KOPT-K1 (cell line): Measurements from ENCODE around the gene TPM3.
A peak's percentile ranks its signal among the peaks of the same experiment; 100 is the strongest.
"Not testable (repeated sequence)": the region's sequence is repeated elsewhere in the genome, so short reads cannot be mapped to it uniquely, and the experiment has no call there.

ENCODE experiments used
- H3K27ac ChIP-seq: fragments of 200-600 bp; sonication (generic); 2 replicates; pipeline ENCODE4 v1.5.1; 2016; ENCODE audit warnings: antibody characterized with exemption, mild to moderate bottlenecking, low read depth, low read length; ENCODE audit not compliant: poor library complexity, severe bottlenecking
- H3K36me3 ChIP-seq: fragments of 200-600 bp; sonication (generic); 2 replicates; pipeline ENCODE4 v1.5.1; 2017; ENCODE audit warnings: antibody characterized with exemption, mild to moderate bottlenecking, low read length, moderate library complexity; ENCODE audit not compliant: insufficient read depth
- H3K9me3 ChIP-seq: fragments of 200-600 bp; sonication (generic); 2 replicates; pipeline ENCODE4 v1.5.1; 2017; ENCODE audit warnings: antibody characterized with exemption, low read length, mild to moderate bottlenecking; ENCODE audit not compliant: insufficient read depth, poor library complexity, severe bottlenecking

TPM3 gene

DNA sequence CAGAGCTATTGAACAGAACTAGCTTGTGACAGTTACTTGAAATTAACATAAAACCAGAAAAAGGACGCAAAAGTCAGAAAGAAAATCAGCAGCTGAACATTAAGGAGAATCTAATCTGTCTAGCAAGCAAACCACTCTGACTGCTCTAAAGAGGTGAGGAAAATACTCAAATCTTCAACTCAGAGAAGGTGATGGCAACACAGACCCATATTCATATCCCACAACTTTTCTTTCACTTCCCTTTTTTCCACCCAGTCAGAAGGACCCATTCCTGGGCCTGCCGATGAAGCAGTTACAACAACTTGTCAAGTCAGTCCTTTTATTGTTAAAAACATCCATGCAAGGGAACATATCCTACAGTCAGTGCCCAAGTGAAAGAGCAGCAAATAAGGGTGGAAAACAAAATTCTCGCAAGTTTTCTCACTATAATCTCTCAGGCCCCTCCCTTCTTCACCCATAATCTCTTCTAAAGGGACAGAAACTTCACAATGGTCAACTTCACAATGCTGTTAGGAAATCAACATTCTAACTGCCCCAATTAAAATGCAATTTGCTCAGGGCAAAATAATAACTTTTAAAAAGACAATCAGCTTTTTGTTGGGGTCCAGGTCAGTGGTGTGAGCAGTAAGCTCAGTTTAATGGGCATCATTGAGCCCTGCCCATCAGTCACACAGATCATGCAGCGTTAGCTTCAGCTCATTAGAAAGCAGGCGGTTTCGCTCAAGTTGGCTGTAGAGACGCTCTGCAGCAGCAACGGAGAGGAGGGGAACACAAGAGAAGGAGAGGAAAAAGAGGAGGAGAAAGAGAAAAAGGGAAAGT, 33.4 kb downstream of the TPM3 start:
- Histone ChIP-seq H3K9me3 (peaks cover 17% of the 10 kb centered on the region), H3K36me3 (peaks cover 87% of the 10 kb centered on the region), H3K27ac (peak overlapping the region; percentile 61)

DNA sequence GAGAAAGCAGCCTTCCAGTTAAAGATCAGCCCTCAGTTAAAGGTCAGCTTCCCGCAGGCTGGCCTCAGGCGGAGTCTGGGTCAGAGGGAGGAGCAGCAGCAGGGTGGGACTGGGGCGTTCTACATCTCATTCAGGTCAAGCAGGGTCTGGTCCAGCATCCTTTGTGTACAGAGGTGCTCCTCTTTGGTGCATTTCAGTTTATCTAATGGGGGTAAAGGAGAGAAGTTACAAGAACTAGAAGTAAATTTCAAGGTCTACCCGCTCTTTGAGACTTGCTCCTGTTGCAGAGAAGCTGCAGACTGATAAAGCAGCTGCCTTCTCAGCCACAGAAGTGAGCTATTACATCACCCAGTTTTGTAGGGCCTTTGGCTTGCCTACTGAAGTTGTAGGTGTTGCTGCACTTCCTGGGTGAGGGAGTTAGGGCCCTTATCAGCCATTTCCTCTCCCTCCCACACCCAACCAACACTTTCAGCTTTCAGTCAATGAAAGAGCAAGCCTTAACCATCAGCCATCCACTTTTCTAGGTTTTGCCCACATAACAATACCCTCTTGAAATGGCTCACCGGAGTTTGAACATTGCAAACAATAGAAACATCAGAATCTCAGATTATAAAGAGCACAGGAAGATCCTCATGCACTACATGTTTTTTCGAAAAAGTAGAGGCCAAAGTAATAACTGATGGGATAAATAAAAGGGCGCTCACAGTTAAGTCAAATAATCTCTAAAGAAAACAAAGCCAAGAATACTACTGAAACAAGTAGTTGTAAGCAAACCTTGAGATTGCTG, 34.2 kb downstream of the TPM3 start:
- Histone ChIP-seq H3K27ac (peak overlapping the region; percentile 61), H3K9me3 (peaks cover 17% of the 10 kb centered on the region), H3K36me3 (peaks cover 79% of the 10 kb centered on the region)

DNA sequence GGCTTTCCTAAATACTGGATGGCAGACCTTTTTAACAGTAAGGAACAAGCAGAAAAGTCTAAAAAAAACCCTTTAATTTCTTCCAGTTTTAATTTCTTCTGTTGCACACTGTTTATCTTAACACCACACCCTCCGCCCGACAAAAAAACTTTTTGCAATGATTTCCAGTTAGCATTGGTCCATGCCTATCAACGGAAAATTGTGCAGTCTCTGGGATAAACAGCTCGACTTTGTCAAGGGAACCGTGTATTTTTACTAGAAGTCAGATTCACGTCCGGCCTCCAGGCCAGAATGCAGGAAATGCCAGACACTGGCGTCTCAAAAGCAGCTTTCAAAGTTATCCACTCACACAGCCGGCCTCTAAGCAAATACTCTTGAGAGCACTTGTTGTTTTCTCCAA, 36.6 kb downstream of the TPM3 start:
- Histone ChIP-seq H3K9me3 (peaks cover 8% of the 10 kb centered on the region), H3K36me3 (peaks cover 54% of the 10 kb centered on the region), H3K27ac (no peak overlapping the region)

DNA sequence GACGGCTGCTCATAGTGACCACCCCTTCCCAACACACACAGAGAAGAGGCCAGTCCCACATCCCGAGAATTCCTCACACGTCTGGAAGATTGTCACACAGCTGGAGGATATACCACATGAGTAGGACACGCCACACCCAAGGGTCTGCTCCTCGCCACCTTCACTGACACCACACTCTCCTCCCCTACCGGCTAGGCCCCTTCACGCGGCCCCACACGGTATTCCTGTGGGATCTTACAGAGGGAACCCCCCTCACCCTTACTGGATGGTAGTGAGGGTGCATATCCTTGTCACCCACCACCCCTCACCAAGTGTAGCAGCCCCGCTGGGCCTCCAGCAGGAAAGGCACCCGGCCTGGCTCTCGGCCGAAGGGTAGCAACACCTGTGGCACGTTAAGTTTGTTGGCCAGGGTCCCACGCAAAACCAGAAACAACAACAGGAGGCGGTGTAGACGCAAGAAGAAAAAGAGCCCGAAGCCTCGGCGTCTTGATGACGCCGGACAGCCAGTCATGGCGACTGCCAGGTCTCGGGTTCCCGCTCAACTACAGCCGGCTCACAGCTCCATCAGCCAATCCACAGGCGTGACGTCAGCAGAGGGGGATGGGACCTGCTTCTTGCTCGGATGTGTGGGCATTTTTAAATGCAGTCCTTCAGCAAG, 37.2 kb downstream of the TPM3 start, which contains the start of gene NUP210L:
Gene NUP210L, minus strand, starts transcription at position 540 of the 658 bp plus-strand sequence.
- Histone ChIP-seq H3K27ac (no peak within 1 kb of the TSS), H3K36me3 (peaks cover 48% of the 10 kb centered on the region), H3K9me3 (peaks cover 3% of the 10 kb centered on the region)

DNA sequence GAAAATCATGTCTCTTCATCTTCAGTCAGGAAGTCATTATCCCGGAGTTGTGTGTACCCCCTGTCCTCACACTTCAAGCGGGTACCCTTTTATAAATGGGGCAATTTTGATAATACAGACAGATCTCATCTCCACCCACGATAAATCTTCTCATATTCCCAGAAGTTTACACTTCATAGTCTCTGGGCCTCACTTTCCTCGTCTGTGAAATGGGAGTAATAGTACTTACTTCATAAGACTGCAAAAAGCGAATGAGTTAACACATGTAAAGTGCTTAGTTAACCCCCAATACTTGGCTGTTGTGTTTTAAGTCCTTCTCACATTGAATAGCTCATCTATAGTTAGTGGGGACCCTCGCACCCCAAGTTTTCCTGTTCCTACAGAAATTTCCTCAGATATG, 37.8 kb downstream of the TPM3 start:
- Histone ChIP-seq H3K36me3 (peaks cover 42% of the 10 kb centered on the region), H3K27ac (no peak overlapping the region), H3K9me3 (no peaks in the 10 kb centered on the region)

DNA sequence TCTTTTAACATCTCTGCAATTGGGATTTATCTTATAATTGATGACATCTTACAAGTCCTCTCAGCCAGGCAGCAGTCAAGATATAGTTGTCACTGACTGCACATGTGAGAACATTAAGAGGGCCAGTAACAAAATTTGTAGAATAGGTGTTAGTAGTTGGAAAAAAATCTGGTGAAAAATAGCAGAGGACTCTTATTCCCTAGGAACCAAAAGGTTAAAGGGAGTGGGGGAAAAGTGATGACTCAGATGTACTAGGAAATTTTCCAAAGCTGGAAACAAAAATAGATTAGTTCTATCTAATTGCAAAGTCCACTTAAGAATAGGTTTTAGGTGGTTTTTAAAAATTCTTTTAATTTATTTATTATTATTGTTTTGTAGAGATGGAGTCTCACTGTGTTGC, 40.6 kb downstream of the TPM3 start:
- no peaks in the 10 kb centered on the region for H3K9me3 ChIP-seq

DNA sequence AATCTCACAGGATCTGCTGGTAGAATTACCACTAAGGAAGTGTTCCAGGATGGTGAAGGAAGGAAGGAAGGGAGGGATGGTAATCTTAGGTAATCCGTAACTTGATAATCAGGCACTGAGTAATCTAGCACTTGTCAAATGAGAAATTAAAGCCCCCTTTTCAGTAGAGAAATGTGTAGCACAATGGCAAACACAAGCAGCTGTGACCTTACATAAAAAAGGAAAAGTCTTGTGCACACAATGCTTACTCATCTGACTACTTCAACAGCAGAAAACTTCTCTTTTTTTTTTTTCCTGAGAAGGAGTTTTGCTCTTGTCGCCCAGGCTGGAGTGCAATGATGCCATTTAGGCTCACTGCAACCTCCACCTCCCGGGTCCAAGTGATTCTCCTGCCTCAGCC, 43.1 kb downstream of the TPM3 start:
- H3K9me3 ChIP-seq: no peaks in the 10 kb centered on the region

More for the DNA sequence above, 40.6 kb downstream of the TPM3 start:
- H3K36me3 ChIP-seq: peaks cover 24% of the 10 kb centered on the region
- no peak overlapping the region for H3K27ac ChIP-seq

DNA sequence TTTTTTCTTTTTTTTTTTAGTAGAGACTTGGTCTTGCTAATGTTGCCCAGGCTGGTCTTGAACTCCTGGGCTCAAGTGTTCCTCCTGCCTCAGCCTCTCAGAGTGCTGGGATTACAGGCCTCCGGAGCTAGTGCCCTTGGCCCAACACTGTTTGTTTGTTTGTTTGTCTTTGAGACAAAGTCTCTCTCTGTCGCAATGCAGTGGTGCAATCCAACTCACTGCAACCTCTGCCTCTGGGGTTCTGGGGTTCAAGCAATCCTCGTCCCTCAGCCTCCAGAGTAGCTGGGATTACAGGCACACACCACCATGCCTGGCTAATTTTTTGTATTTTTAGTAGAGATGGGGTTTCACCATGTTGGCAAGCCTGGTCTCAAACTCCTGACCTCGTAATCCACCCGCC, 44.4 kb downstream of the TPM3 start:
- H3K9me3 ChIP-seq, H3K36me3 ChIP-seq, H3K27ac ChIP-seq: not testable (repeated sequence)

More for the DNA sequence above, 43.1 kb downstream of the TPM3 start:
- Histone ChIP-seq H3K27ac (no peak overlapping the region), H3K36me3 (no peaks in the 10 kb centered on the region)

DNA sequence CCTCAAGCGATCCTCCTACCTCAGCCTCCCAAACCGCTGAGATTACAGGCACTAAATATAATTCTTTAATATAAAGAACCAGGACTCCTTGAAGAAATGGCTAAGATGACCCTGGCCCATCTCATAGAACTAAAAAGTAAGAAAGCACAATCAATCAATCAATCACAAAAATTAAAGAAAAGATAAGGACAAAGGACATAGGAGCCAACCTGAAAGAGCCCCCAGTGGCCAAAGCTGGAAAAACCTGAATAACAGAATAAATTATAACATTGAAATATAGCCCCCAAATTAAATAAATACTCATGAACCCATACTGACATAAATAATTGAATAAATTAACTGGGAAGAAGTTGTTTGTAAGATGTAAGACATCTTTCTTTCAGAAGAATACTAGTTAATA, 45.9 kb downstream of the TPM3 start:
- H3K9me3 ChIP-seq: no peaks in the 10 kb centered on the region

DNA sequence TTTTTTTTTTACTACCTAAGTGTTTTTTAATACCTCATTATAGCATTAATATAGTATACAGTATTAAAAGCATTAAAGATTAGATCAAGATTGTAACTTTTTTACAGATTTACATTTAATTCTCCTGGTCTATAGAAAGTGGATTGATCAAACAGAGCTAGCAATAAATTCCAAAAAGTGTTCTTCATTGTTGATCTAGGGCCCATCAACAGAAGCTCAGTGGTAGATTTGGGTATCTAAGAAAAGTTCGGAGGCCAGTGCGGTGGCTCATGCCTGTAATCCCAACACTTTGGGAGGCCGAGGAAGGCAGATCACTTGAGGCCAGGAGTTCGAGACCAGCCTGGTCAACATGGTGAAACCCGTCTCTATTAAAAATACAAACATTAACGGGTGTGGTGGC, 49.5 kb downstream of the TPM3 start:
- Histone ChIP-seq H3K9me3 (no peaks in the 10 kb centered on the region), H3K36me3 (no peaks in the 10 kb centered on the region), H3K27ac (no peak overlapping the region)

More for the DNA sequence above, 45.9 kb downstream of the TPM3 start:
- no peaks in the 10 kb centered on the region for H3K36me3 ChIP-seq
- H3K27ac ChIP-seq: no peak overlapping the region

DNA sequence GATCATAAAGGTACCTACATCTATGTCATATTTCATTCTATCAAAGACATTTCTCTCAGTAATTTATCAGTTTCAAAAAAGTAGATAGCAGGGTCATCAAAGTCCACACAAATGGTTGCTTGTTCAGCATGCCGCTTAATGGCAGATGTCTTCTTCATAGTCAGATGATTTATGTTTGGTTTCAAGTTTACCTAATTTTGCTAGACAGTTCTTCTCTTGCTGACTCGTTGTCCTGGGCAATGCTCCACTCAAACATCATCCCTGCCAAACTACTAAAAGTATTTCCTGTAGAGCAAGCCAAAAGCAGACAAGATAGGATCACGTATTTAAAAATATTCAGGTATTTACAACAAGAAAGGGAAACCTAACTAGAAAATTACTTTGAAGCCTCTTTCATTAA, 50.7 kb downstream of the TPM3 start:
- Histone ChIP-seq H3K9me3 (no peaks in the 10 kb centered on the region), H3K27ac (no peak overlapping the region), H3K36me3 (no peaks in the 10 kb centered on the region)

DNA sequence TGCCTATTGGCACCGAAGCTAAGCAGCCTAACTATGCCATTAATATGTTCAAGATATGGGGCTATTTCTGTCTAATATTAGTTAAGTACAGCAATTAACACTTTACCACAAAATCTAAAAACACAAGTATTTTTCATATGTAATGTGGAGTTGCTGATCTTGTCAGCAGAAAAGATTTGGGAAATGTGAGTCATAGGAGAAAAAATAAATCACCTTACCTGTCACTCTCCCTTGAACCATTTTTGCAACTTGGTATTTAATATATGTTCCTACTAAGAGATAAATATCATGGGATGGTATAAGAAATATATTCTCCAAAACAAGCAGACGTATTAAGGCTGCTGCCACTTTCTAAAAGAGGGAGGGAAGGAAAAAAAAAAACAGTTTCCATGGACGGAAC, 54.0 kb downstream of the TPM3 start:
- Histone ChIP-seq H3K9me3 (no peaks in the 10 kb centered on the region), H3K27ac (no peak overlapping the region), H3K36me3 (no peaks in the 10 kb centered on the region)

DNA sequence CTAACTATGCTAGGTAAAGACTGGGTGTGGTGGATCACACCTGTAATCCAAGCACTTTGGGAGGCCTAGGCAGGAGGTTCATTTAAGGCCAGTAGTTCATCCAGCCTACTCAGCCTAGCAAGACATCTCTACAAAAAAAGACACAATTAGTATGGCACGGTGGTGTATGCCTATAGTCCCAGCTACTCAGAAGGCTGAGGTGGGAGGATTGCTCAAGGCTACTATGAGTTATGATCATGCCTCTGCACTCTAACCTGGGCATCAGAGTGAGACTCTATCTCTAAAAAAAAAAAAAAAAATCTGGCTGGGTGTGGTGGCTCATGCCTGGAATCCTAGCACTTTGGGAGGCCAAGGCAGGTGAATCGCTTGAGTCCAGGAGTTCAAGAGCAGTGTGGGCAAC, 58.6 kb downstream of the TPM3 start:
- H3K36me3 ChIP-seq: no peaks in the 10 kb centered on the region
- H3K27ac ChIP-seq: no peak overlapping the region
- no peaks in the 10 kb centered on the region for H3K9me3 ChIP-seq

DNA sequence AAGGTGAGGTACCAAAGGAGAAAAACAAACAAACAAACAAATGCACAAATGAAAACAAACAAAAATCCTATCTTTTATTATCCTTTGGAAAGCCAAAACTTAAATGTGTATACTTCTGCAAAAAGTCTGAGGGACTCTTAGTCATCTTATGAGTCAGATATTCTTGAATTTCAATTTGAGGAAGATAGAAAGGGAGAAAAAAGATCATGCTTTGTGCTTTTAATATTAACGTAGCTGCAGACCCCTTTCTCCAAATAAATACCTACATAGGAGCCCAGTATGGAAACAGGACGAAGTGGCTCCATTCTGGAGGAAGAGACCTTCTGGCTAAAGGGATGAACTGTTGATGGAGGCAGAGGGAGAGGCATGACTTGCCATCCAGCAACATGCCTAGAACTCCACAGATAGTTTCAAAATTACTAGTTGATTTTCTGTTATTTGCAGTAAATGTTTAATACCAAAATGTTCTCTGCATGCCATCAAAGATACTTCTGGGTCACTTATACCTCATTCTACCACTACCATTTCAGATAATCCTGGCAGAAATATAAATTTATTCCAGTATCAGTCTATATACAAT, 62.4 kb downstream of the TPM3 start:
- Histone ChIP-seq H3K36me3 (no peaks in the 10 kb centered on the region), H3K27ac (no peak overlapping the region), H3K9me3 (no peaks in the 10 kb centered on the region)

DNA sequence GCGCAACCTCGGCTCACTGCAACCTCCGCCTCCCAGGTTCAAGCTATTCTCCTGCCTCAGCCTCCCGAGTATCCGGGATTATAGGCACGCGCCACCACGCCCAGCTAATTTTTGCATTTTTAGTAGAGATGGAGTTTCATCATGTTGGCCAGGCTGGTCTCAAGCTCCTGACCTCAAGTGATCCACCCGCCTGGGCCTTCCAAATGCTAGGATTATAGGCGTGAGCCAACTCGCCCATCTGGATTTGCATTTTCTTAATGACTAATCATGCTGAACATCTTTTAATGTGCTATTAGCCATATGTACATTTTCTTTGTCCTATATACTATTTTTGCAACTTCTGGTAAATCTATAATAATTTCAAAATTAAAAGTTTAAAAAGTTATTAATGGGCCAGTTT, 68.7 kb downstream of the TPM3 start:
- H3K27ac ChIP-seq, H3K9me3 ChIP-seq, H3K36me3 ChIP-seq: not testable (repeated sequence)
